Spleen (tissue), 11 donors: ENCODE measurements around the gene ZSWIM3. TPM values are rescaled to one million over a fixed set of nuclear protein-coding genes. Genes with fewer than 3 reads are reported as not detected.

Experiments
- DNase-seq: peaks from one replicate; pipeline ENCODE4 v3.0.0-alpha.2; 2020
- H3K27ac ChIP-seq, 8 donors: fragments of 200-600 bp; sonication (generic) in 7 of 8; 1 replicate in 4 of 8; 2 replicates in 4 of 8; pipeline versions ENCODE4 v1.5.0 to v1.8.0; 2016 to 2021; ENCODE audit warnings: inconsistent platforms in 4 of 8, mild to moderate bottlenecking in 4 of 8, moderate library complexity in 1 of 8
- H3K27me3 ChIP-seq, 7 donors: fragments of 200-600 bp; sonication (generic) in 6 of 7; replicated peaks in 1 of 7; 1 replicate in 4 of 7; 2 replicates in 3 of 7; pipeline versions ENCODE4 v1.5.0 to v1.8.0; 2016 to 2021; ENCODE audit warnings: inconsistent platforms in 3 of 7, mild to moderate bottlenecking in 1 of 7
- H3K36me3 ChIP-seq, 6 donors: fragments of 200-600 bp; sonication (generic) in 5 of 6; 1 replicate in 4 of 6; 2 replicates in 2 of 6; pipeline versions ENCODE4 v1.5.0 to v1.8.0; 2016 to 2021; ENCODE audit warnings: inconsistent platforms in 2 of 6
- H3K4me1 ChIP-seq, 6 donors: fragments of 200-600 bp; sonication (generic) in 5 of 6; 1 replicate in 3 of 6; 2 replicates in 3 of 6; pipeline versions ENCODE4 v1.5.0 to v1.8.0; 2016 to 2021; ENCODE audit warnings: inconsistent platforms in 3 of 6
- H3K4me3 ChIP-seq, 8 donors: fragments of 200-600 bp; sonication (generic) in 7 of 8; 1 replicate in 4 of 8; 2 replicates in 4 of 8; pipeline versions ENCODE4 v1.5.0 to v1.8.0; 2016 to 2021; ENCODE audit warnings: inconsistent platforms in 4 of 8, mild to moderate bottlenecking in 4 of 8, moderate library complexity in 2 of 8
- H3K9me3 ChIP-seq, 8 donors: fragments of 200-600 bp; sonication (generic) in 7 of 8; 1 replicate in 4 of 8; 2 replicates in 4 of 8; pipeline versions ENCODE4 v1.5.0 to v1.8.0; 2016 to 2021; ENCODE audit warnings: inconsistent platforms in 4 of 8
- CTCF ChIP-seq, 11 experiments: fragments of 200-600 bp in 7 of 11; fragments of 450-650 bp in 4 of 11; sonication (generic) in 4 of 11; IDR thresholded peaks in 8 of 11; conservative IDR thresholded peaks in 3 of 11; 1 replicate in 7 of 11; 2 replicates in 4 of 11; pipeline versions ENCODE4 v1.4.0 to v1.8.0; 2016 to 2021; ENCODE audit warnings: antibody characterized with exemption in 11 of 11, inconsistent platforms in 4 of 11, mild to moderate bottlenecking in 1 of 11
- POLR2A ChIP-seq, 3 donors: fragments of 450-650 bp; IDR thresholded peaks; one replicate each; pipeline ENCODE4 v1.5.1; 2017; ENCODE audit warnings: antibody characterized with exemption in 3 of 3, mild to moderate bottlenecking in 1 of 3
- POLR2AphosphoS5 ChIP-seq, 3 donors: sonication (generic); formaldehyde crosslinking; IDR thresholded peaks; one replicate each; pipeline ENCODE4 v1.5.1; 2017; ENCODE audit warnings: antibody characterized with exemption in 3 of 3
- WGBS, 5 donors: extraction: QIAGEN DNeasy Blood & Tissue Kit in 3 of 5; methylation state at CpG; one replicate each; pipeline versions ENCODE4 v1.1.5 to v1.1.7; 2013 to 2018; 5-methylcytosine and 5-hydroxymethylcytosine counted together
- intact Hi-C: fragments of 100-400 bp; cut with DNase I; formaldehyde crosslinking; loops from one replicate; pipeline ENCODE4 v1.15.0; 2023; ENCODE audit warnings: low total_unique reads
- polyA plus RNA-seq, 3 donors: library from polyadenylated mRNA; stranded (reverse); fragments of 200-250 nt; gene quantifications; one replicate each; pipeline ENCODE4 v1.2.1, GENCODE V29; 2013
- total RNA-seq, 7 donors: library from RNA; depleted of rRNA in 3 of 7; stranded (reverse); fragments of >200 nt in 3 of 7; fragmentation: NEBNext Ultra II Directional in 4 of 7; extraction: Animal tissue kit (Norgen Biotek cat#: 25700) in 4 of 7; gene quantifications; one replicate each; pipeline versions ENCODE4 v1.1.0 to v1.2.1, GENCODE V29; 2016 to 2021
- donor health status: healthy with polysubstance abuse.
- donor health status: DM: no; HTN: no; CAD: no; lungs with moderate emphysema.
- donor health status: DM: no; HTN: no; CAD: no.
- donor health status: Bipolar disorder and iron deficiency.
- donor health status: healthy.
- donor health status: DM: no; HTN: no; CAD: no.
- donor health status: DM: yes; HTN: yes; CAD: no.

Gene ZSWIM3
- total and polyA plus RNA-seq, 10 donors: 3.1 to 7.1 (median 5.1) TPM

DNA sequence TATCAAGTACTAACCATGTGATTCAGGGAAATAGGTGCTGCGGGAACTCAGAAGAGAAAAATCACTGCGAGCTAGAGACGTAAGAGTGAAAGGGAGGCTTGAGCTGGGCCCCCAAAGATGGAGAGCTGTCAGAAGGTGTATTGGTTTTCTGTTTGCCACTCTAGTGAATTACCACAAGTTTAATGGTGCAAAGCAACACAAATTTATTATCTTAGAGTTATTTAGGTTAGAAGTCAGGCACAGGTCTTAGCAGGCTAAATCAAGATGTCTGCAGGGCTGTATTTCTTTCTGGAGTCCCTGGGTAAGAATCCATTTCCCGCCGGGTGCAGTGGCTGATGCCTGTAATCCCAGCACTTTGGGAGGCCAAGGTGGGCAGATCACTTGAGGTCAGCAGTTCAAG lies 2.5 kb downstream of the ZSWIM3 start:
- no peaks in the 10 kb centered on the region for H3K9me3 ChIP-seq
- H3K4me3 ChIP-seq: no peak overlapping the region
- TF ChIP-seq POLR2A (IDR thresholded peaks at IDR 0.05): no peak
- no peak for TF ChIP-seq POLR2AphosphoS5 (IDR thresholded peaks at IDR 0.05)
- TF ChIP-seq CTCF (IDR thresholded peaks at IDR 0.05 in 8 of 11, conservative IDR thresholded peaks at IDR 0.05 in 3 of 11): no peak
- intact Hi-C loops: no loop called here
- H3K36me3 ChIP-seq: peaks cover 0 to 5% (median 0%) of the 10 kb centered on the region in 6 donors
- no peaks in the 10 kb centered on the region for H3K27me3 ChIP-seq
- WGBS, 5 donors: 95 to 97% (median 95%) methylated on average over 5 of the region's 5 CpGs
- no peak for DNase-seq
- H3K27ac ChIP-seq: no peak overlapping the region
- peaks cover 23 to 55% (median 30%) of the 10 kb centered on the region in 6 donors for H3K4me1 ChIP-seq

DNA sequence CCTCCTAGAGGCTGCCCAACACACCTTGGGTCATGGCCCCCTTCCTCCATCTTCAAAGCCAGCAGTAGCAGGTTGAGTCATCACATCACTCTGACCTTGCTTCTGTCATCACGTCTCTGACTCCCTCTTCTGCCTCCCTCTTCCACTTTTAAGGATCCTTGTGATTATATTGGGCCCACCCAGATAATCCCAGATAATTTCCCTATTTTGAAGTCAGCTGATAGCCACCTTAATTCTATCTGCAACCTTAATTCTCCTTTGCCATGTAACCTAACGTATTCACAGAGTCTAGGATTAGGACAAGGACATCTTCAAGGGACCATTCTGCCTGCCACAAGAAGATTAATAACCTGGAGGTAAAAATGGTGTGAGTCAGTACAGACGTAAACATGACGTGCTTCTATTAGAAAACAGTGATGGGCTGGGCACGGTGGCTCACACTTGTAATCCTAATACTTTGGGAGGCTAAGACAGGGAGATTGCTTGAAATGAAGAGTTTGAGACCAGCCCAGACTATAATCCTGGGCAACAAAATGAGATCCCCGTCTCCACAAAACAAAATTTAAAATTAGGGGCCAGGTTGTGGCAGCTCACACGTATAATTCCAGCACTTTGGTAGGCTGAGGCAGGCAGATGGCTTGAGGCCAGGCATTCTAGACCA lies 3.3 kb downstream of the ZSWIM3 start:
- Histone ChIP-seq H3K4me1 (peaks cover 17 to 47% (median 22%) of the 10 kb centered on the region in 6 donors), H3K9me3 (no peaks in the 10 kb centered on the region), H3K27ac (no peak overlapping the region), H3K27me3 (no peaks in the 10 kb centered on the region), H3K36me3 (no peaks in the 10 kb centered on the region), H3K4me3 (no peak overlapping the region)
- intact Hi-C loops: no loop called here
- no peak for TF ChIP-seq CTCF (IDR thresholded peaks at IDR 0.05 in 8 of 11, conservative IDR thresholded peaks at IDR 0.05 in 3 of 11)
- TF ChIP-seq POLR2AphosphoS5 (IDR thresholded peaks at IDR 0.05): no peak
- TF ChIP-seq POLR2A (IDR thresholded peaks at IDR 0.05): no peak
- WGBS, 5 donors: 69 to 81% (median 77%) methylated on average over 7 of the region's 7 CpGs
- no peak for DNase-seq

- H3K4me3 ChIP-seq: no peak overlapping the region
- intact Hi-C loops: no loop called here
- 89 to 96% (median 93%) methylated on average over 7 of the region's 7 CpGs for WGBS, 5 donors
- H3K27me3 ChIP-seq: no peaks in the 10 kb centered on the region
- H3K36me3 ChIP-seq: no peaks in the 10 kb centered on the region
- TF ChIP-seq POLR2AphosphoS5 (IDR thresholded peaks at IDR 0.05) (no peak), CTCF (IDR thresholded peaks at IDR 0.05 in 8 of 11, conservative IDR thresholded peaks at IDR 0.05 in 3 of 11) (no peak), POLR2A (IDR thresholded peaks at IDR 0.05) (no peak)
- DNase-seq: no peak
- H3K4me1 ChIP-seq: peaks cover 9 to 39% (median 15%) of the 10 kb centered on the region in 6 donors
- H3K27ac ChIP-seq: no peak overlapping the region
- H3K9me3 ChIP-seq: no peaks in the 10 kb centered on the region
These were observed 4.0 kb downstream of the ZSWIM3 start for GRCh38 chr20:45861221-45862075.
